HG03095 (cell line): ENCODE measurements around the gene REXO2.

Experiments
- ATAC-seq: cut with Tn5 transposase; IDR thresholded peaks from one replicate; pipeline ENCODE4 v1.9.1; 2021; ENCODE audit warnings: moderate library complexity; ENCODE audit not compliant: unreplicated experiment

The REXO2 gene

GRCh38 chr11:114440121-114440860 lies 1.0 kb downstream of the REXO2 start:
- no peak for ATAC-seq

DNA sequence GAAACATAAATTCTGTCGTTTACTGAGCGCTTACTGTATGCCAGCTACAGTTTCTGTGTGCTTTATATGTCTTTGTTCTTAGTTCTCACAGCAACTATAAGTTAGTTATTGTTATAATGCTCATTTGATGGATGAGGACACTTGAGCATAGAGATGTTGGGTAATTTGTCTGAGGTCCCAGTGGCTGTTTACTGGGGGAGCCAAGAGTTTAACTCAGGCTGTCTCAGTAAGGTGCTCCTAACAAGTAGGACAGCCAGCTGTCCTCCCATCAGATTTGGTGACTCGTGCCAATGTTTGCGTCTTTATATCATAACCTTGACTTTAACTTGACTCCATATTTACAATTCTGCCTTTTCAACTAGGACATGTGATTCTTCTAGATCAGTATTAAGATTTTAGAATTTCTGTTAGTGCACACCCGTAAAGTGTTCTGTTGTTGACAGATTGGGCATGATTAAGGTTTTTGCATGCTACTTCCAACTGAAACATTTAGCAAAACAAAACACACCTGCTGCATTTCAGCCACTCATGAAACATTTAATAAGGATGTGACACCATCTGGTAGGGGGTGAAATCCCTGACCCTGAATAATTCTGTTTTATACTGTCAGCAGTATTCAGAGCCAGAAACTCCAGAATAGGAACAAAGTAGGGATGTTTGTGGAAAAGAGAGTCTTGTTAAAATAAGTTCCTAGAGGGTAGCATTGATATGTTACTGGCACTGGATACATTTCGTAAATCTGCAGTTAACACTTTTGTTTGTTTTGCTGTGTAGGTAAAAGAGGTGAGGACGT lies 1.9 kb downstream of the REXO2 start:
- no peak for ATAC-seq

DNA sequence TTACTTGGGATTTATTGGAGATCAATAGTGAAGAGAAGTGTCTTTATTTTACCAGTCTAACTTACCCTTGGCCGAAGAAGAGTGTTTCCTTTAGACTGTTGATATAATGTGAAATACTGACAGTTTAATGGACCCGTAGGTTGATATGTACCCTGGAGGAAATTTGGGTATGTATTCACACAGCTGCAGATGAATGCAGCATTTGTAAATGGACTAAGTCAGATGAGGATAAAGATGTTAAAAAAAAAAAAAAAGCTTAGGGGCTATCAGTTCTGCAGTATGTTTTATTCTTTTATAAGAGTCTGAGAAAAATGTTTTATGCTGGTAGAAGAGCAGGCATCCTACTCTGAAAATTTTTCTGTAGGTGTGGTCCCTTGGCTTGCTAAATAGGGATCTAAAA lies 2.7 kb downstream of the REXO2 start:
- no peak for ATAC-seq

DNA sequence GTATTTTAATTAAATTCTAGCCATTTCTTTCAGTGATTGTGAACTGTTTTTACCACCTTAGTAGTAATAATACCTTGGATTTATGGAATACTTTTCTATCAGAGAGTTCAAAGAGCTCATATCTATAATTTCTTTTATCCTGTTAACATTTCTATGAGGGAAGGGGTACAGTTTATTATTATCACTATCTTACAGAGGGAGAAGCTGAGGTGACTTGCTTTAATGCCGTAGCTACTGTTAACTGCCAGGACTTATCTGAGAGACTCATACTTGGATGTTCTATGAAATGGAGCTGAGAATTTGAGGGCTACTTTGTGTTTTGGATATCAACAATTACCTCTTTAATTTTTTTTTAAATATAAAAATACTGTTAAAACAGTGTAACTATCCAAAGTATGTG lies 3.3 kb downstream of the REXO2 start:
- ATAC-seq: no peak

- ATAC-seq: no peak
These were observed 8.2 kb downstream of the REXO2 start for GRCh38 chr11:114447444-114447843.

- no peak for ATAC-seq
These were observed 8.6 kb downstream of the REXO2 start for GRCh38 chr11:114447892-114448291.

- no peak for ATAC-seq
These were observed 9.6 kb downstream of the REXO2 start for GRCh38 chr11:114448749-114449482.

- no peak for ATAC-seq
These were observed 10.6 kb downstream of the REXO2 start for GRCh38 chr11:114449845-114450244.

DNA sequence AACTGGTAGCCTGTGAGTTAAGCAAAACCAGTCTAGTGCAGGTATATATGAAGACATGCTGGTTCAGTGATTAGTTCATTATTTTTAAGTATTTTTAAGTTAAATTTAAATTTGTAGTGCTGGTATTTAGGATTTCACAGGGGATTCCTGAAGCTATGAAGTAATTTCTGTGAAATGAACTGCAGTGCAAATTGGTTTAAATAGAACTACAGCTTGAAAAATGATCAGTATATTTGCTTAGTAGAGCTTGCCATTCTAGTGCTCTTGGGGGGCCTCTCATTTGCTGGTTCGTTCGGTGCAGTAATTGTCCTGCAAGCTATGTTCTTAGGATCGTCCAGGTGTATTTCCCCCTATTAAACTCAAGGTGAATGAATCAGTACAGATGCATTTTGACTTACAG lies 13.1 kb downstream of the REXO2 start:
- ATAC-seq: no peak

GRCh38 chr11:114463999-114464398 lies 24.7 kb downstream of the REXO2 start:
- no peak for ATAC-seq

- no peak for ATAC-seq
These were observed 27.5 kb downstream of the REXO2 start for GRCh38 chr11:114466742-114467141.

- ATAC-seq: no peak
These were observed 33.4 kb downstream of the REXO2 start for GRCh38 chr11:114472661-114473060.

DNA sequence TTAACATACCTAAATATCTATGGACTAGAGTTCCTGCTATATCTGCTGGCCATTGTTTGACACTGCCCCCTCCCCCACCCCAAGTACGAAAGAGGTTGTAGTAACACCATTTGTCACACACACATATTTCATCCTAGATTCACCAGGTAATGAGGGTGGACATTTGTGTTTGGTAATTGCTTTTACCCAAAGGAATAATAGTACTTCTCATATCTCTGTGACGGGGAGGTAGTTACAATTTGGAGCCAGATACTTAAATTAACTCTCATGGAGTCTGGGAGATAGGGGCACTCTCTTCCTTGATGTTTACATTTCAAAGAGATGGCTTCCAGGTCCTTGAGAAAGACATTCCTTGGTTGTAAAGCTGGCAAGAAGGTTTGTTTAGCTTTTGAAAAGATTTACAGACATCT lies 38.7 kb downstream of the REXO2 start:
- ATAC-seq: no peak

DNA sequence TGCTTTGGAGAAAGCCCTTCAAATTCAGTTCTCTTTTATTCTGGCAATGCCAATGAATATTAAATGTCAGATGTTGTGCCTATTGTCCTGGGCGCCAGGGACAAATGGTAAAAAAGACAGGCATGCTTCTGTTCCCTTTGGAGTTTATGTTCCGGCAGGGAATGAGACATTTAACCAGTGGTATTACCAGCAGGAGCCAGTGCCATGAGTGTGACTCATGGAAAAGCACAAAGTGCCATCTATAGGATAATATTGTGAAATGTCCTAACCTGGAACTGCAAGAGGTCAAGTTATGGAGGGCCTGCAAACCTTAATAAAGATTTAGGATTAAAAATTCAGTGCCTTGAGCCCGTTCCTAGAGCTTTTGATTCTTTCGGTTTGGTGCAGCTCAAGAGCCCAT lies 39.5 kb downstream of the REXO2 start:
- no peak for ATAC-seq

DNA sequence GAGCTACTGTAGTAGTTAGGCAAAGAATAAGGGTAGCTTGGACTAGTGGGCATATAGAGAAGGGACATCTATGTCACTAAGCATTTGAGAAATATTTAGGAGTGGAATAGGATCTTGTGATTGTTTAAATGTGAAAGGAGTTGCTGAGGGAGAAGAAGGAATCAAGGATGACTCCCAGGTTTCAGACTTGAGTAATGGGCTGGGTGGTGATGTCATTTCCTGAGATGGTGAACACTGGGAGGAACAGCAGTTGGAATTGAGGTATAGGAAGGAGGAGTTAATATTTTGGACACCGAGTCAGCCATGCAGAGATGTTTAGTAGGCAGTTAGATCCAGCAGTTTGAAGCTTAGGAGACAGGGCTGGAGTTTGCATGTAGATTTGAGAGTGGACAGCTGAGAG lies 40.1 kb downstream of the REXO2 start:
- no peak for ATAC-seq

DNA sequence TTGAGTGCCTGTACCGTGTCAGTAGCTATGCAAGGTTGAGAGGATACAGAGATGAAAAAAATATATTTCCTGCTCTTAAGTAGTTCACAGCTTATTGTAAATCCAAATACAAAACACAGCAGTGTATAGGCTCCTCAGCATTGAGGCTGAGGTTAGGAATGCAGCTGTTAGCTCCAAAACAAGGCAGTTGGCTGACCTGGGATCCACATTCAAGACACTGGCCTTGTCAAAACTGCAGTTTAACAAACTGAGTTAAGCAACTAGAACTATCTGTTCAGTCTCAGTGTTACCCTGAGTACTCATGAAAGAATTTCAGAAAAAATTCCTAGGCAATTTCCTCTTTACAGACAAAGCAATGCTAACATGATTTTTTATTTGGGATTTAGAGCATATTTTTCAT lies 42.8 kb downstream of the REXO2 start:
- no peak for ATAC-seq

DNA sequence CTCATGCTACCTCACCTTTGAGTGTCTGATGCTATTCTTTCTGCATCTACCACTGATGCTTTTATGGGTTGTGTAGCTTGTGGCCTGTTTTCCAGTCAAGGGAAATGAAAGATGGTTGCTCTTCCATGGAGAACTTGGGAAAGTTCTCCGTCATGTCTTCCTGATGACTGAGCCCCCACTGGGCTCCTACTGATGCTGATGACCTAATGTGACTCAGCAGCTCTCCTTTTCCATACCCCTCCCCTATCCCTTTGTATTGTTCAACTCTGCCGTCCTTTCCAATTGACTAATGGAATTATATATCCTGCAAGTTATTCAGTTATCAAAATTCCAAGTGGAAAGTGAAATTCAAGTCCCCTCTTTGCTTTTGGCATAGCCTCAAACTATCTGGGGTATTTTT lies 44.7 kb downstream of the REXO2 start:
- no peak for ATAC-seq

DNA sequence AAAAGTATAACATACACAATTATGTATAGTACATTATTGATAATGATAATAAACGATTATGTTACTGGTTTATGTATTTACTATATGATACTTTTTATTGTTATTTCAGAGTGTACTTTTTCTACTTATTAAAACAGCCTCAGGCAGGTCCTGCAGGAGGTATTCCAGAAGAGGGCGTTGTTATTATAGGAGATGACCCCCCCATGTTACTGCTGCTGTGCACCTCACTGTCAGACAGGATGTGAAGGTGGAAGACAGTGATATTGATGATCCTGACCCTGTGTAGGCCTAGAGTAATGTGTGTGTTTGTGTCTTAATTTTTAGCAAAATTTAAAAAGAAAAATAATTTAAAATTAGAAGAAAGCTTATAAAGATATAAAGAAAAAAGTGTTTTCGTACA lies 57.6 kb downstream of the REXO2 start:
- no peak for ATAC-seq

DNA sequence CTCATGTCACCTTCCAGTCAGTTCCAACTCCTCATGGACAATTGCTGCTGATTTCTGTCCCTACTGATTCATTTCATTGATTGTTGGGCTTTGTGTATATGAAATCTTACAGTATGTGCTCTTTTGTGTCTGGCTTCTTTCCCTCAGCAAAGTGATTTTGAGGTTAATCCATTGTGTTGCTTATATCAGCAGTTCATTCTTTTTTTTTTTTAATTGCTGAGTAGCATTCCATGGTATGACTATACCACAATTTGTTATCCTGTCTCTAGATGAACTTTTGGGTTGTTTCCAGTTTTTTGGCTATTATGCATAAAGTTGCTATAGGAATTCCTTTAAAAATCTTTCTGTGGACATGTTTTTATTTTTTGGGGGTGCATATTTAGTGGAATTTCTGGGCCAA lies 60.5 kb downstream of the REXO2 start:
- ATAC-seq: no peak
